EH (cell line): ENCODE measurements around the gene LPP.

ENCODE experiments used
- DNase-seq: peaks from one replicate; pipeline ENCODE4 v3.0.0-alpha.2; 2015; ENCODE audit warnings: low read depth

Gene LPP

GRCh38 chr3:188557235-188557634 lies 403.3 kb downstream of the LPP start:
- no peak for DNase-seq

DNA sequence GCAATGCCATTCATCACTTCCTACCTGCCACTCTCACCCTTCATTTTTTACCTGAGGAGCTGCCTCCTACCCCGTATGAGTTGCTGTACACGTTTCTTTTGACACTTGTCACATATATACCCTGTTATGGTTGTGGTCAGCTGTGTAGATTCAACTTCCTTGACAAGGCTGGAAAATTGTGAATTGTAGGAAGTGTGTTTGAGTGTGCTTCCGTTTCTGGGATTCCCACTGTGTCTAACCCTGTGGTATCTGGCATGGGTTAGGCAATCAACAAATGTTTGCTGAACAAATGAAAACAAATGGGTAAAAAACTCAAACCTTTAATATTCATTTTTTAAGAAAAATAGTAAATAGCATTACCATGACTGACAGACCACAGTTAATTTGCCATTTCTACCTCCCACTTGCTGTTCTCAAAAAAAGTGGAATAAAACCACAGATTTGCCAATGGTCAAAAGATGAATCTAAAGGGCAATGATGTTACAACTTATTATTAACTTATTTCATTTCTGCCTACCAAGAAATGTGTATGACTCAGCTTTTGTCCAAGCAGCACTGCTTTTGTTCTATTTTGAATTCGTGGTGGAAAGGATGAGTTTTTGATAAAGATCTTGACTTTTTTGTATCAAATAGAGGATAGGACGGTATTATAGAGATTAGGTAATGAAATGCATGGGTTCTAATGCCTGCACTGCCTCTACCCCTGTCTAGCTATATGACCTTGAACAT lies 404.6 kb downstream of the LPP start:
- peak; percentile 54 for DNase-seq

- DNase-seq, result peak; percentile 35
Observed at GRCh38 chr3:188559072-188559429, 405.1 kb downstream of the LPP start.

- DNase-seq, result no peak
Observed at GRCh38 chr3:188559856-188560255, 405.9 kb downstream of the LPP start.

GRCh38 chr3:188562144-188562543 lies 408.2 kb downstream of the LPP start:
- DNase-seq, result no peak

- DNase-seq, result peak; percentile 33
Observed at GRCh38 chr3:188567478-188568195, 413.7 kb downstream of the LPP start.

DNA sequence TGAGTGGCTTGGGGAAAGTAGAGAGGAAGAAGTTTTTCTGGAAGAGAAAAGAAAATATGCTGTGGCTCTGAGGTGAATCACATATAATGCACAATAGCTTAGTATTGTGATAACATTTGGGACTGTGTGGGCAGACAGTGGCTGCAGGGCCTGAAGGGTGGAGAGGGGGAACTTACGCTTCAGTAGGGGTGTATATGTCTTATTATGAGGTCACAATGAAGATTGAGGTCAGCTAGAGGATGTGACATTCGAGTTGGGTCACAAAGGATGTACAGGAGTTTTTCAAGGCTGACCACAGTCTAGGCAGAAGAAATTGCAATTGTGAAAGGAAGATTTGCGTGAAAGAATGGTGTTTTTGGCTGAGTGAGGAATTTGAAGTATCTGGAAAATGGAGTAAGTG lies 414.8 kb downstream of the LPP start:
- DNase-seq, result peak; percentile 14

DNA sequence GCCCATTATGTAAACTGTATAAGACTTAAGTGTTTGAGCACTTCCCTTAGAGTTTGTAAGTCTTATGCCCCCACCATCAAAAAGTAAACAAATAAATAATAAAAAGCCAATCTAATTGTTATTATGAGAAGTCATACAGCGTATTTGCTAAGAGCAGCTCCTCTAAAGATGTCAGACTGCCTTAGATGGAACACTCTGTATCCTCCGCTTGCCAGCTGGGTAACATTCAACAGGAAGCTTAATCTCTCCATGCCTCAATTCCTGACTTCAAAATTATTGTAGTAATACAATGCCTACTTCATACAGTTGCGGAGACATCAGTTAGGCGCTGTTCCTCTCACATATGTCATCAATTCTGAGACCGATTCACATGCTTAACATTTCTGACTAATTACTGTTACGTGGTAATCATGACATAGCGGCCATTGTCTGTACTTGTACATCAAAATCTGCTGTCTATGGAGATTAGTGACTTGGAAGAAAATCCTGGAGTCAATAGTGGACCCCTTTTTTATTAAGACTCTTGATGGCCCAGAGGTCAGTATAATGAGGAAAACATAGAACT lies 417.7 kb downstream of the LPP start:
- DNase-seq, result no peak

DNA sequence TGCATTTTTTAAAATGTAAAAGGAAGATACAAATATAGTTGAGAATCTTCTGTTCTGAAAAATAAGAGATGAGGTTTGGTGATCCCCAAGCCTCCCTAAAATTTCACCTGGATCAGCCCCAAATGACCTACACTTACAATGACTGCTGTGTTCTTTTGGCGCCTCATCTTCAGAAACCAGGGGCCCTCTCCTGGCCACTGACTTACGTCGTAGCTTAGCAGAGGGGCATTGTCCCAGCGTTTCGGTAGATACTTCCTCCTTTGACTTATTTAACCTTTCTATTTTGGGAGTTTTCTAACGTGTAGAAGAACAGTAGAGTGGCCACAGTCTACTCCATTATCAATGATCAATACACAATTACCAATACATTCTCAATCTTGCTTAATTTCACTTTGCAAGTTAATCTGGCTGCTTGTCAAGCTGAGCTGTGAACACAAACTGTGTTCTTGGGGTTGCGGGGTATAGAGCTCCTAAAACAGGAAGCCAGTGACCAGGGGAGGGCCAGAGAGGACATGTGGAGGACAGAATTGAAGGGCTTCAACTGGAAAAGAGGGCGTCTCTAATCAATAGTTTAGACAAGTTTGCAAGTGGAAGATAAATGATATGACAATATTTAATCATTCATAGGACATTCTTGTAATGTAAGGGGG lies 419.5 kb downstream of the LPP start:
- no peak for DNase-seq

DNA sequence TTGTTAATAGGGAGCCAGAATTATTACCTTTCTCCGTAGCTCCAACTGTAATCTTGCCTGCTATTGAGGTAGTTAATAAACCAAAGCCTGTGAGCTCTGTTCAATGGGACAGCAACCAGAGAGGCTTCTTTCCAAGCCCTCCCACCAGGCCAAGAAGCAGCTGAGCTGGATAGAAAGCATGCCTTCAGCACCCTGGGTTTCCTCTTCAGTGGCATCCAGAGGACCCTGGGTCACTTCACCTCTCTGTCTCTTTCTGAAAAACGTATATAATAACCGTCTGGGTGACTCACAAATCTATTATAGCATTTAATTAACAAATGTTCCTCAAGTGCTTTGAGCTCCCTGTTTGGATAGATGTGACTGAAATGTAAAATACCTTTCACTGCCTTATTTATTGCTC lies 420.0 kb downstream of the LPP start:
- no peak for DNase-seq

GRCh38 chr3:188574885-188575284 lies 420.9 kb downstream of the LPP start:
- peak; percentile 64 for DNase-seq

DNA sequence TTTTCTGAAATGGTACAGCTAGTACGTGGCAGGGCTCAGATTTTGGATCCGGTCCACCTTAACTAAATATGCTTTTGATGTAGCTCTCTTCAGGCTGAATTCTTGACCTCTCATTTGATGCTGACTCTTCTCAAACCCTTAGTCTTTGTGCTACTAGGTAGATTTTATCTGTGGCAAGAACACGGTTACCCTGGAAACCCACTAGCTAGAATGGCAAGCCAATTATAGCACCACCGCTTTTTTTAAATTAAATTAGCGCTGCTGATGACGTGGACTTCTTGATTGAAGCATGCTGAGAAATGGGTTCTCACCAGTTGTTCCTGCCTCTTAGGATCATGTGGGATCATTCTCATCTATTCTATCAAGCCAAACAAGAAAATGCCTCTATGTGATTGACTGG lies 421.5 kb downstream of the LPP start:
- DNase-seq, result no peak

- no peak for DNase-seq
Observed at GRCh38 chr3:188577539-188577938, 423.6 kb downstream of the LPP start.

DNA sequence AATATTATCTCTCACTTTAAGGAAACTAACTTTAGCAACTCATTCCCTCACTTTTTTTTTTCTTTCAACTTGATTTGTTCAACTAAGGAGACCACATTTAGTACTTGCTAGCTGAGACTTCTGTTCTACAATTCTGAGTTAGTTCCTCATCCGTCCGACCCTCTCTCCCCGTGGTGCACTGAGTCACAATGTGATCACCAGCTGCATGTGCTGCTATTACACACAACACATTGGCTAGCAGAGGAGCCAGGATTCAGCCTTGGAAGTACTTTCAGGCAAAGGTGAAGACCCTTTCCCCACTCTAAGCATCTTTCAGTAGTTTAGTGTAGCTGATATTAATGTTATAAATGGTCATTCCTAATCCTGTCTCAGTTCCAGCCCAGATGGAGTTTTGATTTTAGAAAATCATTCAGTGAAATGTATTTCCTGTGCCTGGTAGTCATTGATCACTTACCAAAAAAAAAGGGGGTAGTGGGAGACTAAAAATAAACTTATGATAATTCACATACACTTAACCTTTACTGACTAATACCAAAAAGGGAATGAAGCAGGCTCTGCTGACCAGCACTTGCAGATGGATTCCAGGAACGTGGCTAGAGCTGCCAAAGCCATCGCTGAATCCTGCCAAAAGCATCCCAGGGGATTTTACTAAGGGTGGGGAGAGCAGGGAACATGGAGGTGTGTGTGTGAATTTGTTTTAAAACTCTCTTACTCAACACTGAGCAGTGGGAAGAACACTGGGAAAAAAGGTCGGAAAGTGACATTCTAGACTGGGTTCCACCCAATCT lies 424.8 kb downstream of the LPP start:
- peak; percentile 81 for DNase-seq

DNA sequence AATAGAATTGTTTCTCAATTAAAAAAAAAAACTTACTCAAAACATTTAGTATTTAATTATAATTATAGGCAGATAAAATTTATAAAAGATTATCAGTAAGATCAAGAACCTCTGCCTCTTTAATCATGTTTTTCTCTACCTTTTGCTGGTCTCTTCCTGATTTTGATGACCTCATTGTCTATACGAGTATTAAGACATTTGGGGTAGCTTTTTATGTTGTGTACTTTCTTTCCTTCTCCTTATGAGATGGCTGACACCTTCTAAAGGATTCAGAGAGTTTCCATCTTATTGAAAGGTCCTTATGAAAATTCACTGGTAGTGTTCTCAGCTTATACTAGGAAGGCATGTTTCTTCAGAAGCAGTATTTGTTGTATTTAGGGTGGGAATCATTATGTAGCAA lies 426.3 kb downstream of the LPP start:
- no peak for DNase-seq

DNA sequence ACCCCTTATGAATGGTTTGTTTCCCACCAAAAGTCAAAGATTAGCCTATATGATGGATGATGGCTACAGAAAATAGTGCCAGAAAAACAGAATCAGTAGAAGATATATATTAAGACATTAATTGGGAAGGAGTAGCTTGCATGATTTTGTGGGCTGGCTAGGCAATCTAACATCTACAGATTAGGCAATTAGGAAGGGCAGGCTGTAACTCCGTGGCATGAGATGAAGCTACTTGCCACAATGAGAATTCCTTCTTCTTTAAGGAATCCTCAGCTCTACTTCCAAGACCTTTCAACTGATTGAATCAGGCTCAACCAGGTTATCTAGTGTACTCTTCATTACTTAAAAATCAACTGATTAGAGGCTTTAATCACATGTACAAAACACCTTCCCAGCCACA lies 426.7 kb downstream of the LPP start:
- no peak for DNase-seq

DNA sequence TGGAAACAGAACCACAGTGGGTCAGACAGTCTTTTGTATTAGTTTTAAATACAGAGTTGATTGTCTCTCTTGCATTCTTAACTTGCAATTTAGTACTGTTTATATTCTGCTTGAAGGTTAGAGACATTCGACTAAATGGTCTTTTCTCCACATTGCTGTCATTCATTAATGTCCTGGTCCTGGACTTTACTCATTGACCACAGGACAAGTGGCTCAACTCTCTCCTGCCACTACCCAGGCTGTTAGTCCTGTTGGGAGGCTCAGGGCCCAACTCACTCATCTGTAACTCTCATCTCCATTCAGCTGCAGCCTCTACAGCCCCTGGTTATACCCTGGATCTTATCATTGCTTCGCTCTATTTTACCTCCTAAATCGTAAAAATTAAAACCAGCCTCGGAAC lies 427.4 kb downstream of the LPP start:
- DNase-seq, result no peak

DNA sequence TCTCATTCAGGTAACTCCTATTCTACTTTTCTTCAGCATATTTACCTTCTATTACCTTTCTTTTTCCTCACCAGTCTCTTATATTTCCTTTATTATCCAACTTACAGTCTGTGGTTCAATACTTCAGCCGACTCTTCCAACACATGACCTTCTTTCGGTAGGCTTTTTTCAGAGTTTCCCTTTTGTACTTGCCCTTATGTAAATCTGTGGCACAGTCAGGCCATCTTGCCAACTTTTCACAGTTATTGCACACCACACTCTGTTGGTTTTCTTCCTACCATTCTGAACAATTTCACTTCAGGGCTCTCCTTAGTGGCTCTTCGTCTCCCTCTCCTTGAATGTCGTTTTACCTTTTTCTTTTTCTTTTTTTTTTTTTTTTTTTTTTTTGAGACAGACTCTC lies 427.8 kb downstream of the LPP start:
- DNase-seq, result no peak

DNA sequence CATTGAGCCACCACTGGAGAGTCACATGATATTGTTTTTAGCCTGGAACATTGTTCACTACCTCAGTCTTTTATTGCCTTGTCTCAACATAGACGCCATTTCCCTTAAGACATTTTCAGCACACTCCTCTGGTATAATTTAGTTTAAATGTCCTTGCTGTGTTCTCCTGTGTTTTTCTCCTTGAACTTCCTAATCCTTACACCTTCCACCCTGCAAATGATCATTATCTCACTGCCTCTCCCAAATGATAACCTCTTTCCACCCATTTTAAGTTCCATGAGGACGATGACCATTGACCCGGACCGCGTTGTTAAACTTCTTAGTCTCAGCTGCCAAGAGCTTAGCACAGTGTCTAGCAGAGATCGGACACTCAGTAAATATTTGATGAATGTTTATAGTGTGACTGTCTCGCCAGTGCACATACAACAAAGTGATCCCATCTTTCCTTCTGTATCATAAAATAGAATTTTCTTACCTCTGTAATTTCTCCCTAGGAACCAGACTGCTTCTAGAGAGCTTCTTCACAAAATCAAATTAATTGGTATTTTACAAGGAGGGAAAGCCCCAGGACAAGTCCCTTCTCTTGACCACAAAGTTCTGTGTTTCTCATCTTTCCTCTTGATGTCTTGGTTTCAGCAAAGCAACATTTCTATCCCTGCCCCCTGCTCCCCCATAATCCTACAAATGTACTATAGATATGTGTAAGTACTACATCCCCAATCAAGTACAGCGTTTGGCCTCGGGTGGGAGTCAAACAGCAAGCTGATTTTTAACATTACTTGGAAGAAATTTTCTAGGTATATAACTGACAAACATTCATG lies 429.6 kb downstream of the LPP start:
- DNase-seq, result peak; percentile 37

- DNase-seq, result peak; percentile 78
Observed at GRCh38 chr3:188584162-188584529, 430.2 kb downstream of the LPP start.

DNA sequence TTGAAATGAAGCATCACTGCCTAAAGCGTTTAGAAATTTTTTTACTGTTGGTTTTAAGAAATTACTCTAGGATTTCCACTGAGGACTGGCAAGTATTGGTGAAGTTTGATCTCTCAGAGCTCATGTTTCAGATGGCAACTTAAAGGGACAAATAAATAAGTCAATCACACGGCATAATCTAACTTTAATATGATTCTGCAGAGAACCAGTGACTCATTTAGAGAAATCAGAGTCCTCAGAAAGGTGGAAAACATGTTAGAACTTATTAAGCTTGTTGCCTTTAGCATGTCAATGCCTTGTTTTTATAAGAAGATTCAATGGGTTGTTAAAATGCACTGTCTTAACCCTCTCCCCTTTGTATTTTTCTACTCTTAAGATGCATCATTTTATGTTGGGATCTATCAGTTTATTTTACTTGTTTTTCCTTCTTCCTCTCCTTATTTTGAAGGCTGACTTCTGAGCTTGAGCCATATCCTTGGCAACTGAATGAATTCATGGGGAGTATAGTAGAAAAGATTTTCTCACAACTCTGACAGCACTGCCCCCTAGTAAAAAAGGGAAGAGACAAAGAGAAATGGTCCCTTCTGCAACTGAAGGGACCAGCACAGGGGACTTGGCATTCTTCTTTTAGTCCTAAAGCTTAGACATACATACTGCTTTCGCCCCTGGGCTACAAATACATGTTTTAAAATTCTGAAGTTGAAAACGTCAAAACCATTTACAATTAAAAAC lies 431.2 kb downstream of the LPP start:
- peak; percentile 28 for DNase-seq
